PC-9 (cell line): Measurements from ENCODE around the gene CSRP1.

ENCODE experiments used
- EZH2 ChIP-seq: fragments of 200-600 bp; sonication (generic); IDR thresholded peaks from 2 replicates; pipeline ENCODE4 v1.8.0; 2017; ENCODE audit warnings: antibody characterized with exemption, low read depth
- TF ChIP-seq, protein P1 (sequence below): fragments of 200-600 bp; sonication (generic); conservative IDR thresholded peaks from 2 replicates; pipeline ENCODE4 v1.6.1; 2017; ENCODE audit warnings: mixed run types, antibody characterized with exemption, mild to moderate bottlenecking, moderate library complexity

DNA sequence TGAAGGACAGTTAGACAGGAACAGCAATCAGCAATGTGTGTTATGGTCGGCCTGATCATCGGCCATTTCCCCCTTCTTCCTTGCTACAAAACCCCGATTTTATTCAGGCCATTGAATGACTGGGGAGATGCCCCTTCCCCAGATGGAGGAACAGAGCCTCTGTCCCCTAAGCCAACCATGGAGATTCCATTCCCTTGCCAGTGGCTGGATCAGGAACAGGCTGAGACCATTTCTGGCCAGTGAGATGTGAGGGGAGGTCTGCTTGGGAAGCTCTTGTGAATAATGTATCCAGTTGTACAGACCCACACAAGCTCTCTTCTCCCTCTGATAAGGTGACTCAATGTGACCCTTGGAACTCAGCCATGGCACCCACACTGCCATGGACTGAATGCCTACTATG, 7.7 kb downstream of the CSRP1 start:
- TF ChIP-seq, protein P1, sequence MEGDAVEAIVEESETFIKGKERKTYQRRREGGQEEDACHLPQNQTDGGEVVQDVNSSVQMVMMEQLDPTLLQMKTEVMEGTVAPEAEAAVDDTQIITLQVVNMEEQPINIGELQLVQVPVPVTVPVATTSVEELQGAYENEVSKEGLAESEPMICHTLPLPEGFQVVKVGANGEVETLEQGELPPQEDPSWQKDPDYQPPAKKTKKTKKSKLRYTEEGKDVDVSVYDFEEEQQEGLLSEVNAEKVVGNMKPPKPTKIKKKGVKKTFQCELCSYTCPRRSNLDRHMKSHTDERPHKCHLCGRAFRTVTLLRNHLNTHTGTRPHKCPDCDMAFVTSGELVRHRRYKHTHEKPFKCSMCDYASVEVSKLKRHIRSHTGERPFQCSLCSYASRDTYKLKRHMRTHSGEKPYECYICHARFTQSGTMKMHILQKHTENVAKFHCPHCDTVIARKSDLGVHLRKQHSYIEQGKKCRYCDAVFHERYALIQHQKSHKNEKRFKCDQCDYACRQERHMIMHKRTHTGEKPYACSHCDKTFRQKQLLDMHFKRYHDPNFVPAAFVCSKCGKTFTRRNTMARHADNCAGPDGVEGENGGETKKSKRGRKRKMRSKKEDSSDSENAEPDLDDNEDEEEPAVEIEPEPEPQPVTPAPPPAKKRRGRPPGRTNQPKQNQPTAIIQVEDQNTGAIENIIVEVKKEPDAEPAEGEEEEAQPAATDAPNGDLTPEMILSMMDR, result no peak
- no peak for TF ChIP-seq EZH2
